ENCODE data around the gene GNG13. TPM values are rescaled to one million over a fixed set of nuclear protein-coding genes. Genes with fewer than 3 reads are reported as not detected.

The GNG13 gene
- total RNA-seq, 1 experiment from 2014 or later = not detected

- Histone ChIP-seq H3K27me3 (ENCODE audit: low read length) (no peaks in the 10 kb centered on the region), H2AFZ (ENCODE audit: low read length) (no peak overlapping the region), H3F3A (ENCODE audit: low read length, unreplicated experiment) (no peaks in the 10 kb centered on the region), H4K20me1 (ENCODE audit: low read length) (no peaks in the 10 kb centered on the region), H3K9me3 (ENCODE audit: low read length) (no peaks in the 10 kb centered on the region), H3K27ac (ENCODE audit: low read length) (no peak overlapping the region), H3K4me3 (ENCODE audit: low read length) (no peak overlapping the region), H3K9me2 (replicated peaks; ENCODE audit: low read length) (no peaks in the 10 kb centered on the region), H3K36me3 (ENCODE audit: low read depth, low read length) (no peaks in the 10 kb centered on the region), H3K4me2 (ENCODE audit: low read length) (no peak overlapping the region), H3K79me2 (ENCODE audit: low read length) (no peaks in the 10 kb centered on the region), H3K4me1 (ENCODE audit: insufficient read depth, low read length) (peaks cover 13% of the 10 kb centered on the region), H3K9ac (ENCODE audit: low read length) (no peak overlapping the region; the same call in 1 of the 2 replicates)
- TF ChIP-seq CTCF (conservative IDR thresholded peaks at IDR 0.05; ENCODE audit: low read depth, low read length) = no peak
- no peak for TF ChIP-seq EZH2 (IDR thresholded peaks at IDR 0.05; ENCODE audit: low read length, unreplicated experiment)
- TF ChIP-seq EZH2phosphoT487 (IDR thresholded peaks at IDR 0.05; ENCODE audit: borderline replicate concordance, low read length) = no peak
- ATAC-seq (no peak), DNase-seq (no peak)
- POLR2A ChIA-PET (ENCODE audit: unreplicated experiment) = no interaction called here
- CTCF ChIA-PET = no interaction called here
- intact Hi-C loops (cut with micrococcal nuclease) = no loop called here
- BruUV-seq (replicated peaks) = TSS peak; percentile 24
These were observed 40.5 kb downstream of the GNG13 start for GRCh38 chr16:760065-760464.

GRCh38 chr16:759110-759910 lies 41.2 kb downstream of the GNG13 start:
- Histone ChIP-seq H3K4me3 (ENCODE audit: low read length) (no peak overlapping the region), H3K9ac (ENCODE audit: low read length) (no peak overlapping the region), H3K4me2 (ENCODE audit: low read length) (no peak overlapping the region), H3K4me1 (ENCODE audit: insufficient read depth, low read length) (peaks cover 13% of the 10 kb centered on the region), H2AFZ (ENCODE audit: low read length) (no peak overlapping the region), H3K9me3 (ENCODE audit: low read length) (no peaks in the 10 kb centered on the region), H3K79me2 (ENCODE audit: low read length) (no peaks in the 10 kb centered on the region), H4K20me1 (ENCODE audit: low read length) (no peaks in the 10 kb centered on the region), H3K27me3 (ENCODE audit: low read length) (no peaks in the 10 kb centered on the region), H3K36me3 (ENCODE audit: low read depth, low read length) (no peaks in the 10 kb centered on the region), H3K9me2 (replicated peaks; ENCODE audit: low read length) (no peaks in the 10 kb centered on the region), H3F3A (ENCODE audit: low read length, unreplicated experiment) (no peaks in the 10 kb centered on the region), H3K27ac (ENCODE audit: low read length) (no peak overlapping the region)
- ATAC-seq = no peak
- intact Hi-C loops (cut with micrococcal nuclease) = no loop called here
- ChIA-PET POLR2A (ENCODE audit: unreplicated experiment) (no interaction called here), CTCF (no interaction called here)
- DNase-seq = no peak
- TF ChIP-seq EZH2 (IDR thresholded peaks at IDR 0.05; ENCODE audit: low read length, unreplicated experiment) (no peak), EZH2phosphoT487 (IDR thresholded peaks at IDR 0.05; ENCODE audit: borderline replicate concordance, low read length) (no peak), CTCF (conservative IDR thresholded peaks at IDR 0.05; ENCODE audit: low read depth, low read length) (no peak)
- BruUV-seq (replicated peaks) = no TSS peak

- Histone ChIP-seq H3K4me2 (ENCODE audit: low read length) (no peak overlapping the region), H3F3A (ENCODE audit: low read length, unreplicated experiment) (no peaks in the 10 kb centered on the region), H3K4me3 (ENCODE audit: low read length) (no peak overlapping the region), H4K20me1 (ENCODE audit: low read length) (no peaks in the 10 kb centered on the region), H3K9ac (ENCODE audit: low read length) (no peak overlapping the region), H3K9me2 (replicated peaks; ENCODE audit: low read length) (no peaks in the 10 kb centered on the region), H3K9me3 (ENCODE audit: low read length) (no peaks in the 10 kb centered on the region), H3K4me1 (ENCODE audit: insufficient read depth, low read length) (peaks cover 13% of the 10 kb centered on the region), H3K27ac (ENCODE audit: low read length) (no peak overlapping the region), H3K27me3 (ENCODE audit: low read length) (no peaks in the 10 kb centered on the region), H3K79me2 (ENCODE audit: low read length) (no peaks in the 10 kb centered on the region), H3K36me3 (ENCODE audit: low read depth, low read length) (no peaks in the 10 kb centered on the region), H2AFZ (ENCODE audit: low read length) (no peak overlapping the region)
- no peak for ATAC-seq
- ChIA-PET CTCF (no interaction called here), POLR2A (ENCODE audit: unreplicated experiment) (no interaction called here)
- BruUV-seq (replicated peaks) = no TSS peak
- intact Hi-C loops (cut with micrococcal nuclease) = no loop called here
- TF ChIP-seq CTCF (conservative IDR thresholded peaks at IDR 0.05; ENCODE audit: low read depth, low read length) (no peak), EZH2 (IDR thresholded peaks at IDR 0.05; ENCODE audit: low read length, unreplicated experiment) (no peak), EZH2phosphoT487 (IDR thresholded peaks at IDR 0.05; ENCODE audit: borderline replicate concordance, low read length) (no peak)
- no peak for DNase-seq
These were observed 44.1 kb downstream of the GNG13 start for GRCh38 chr16:756428-756827.

Data from PC-3 (cell line).